ENCODE measurements around the gene CENPU.

Gene CENPU

GRCh38 chr4:184729946-184730345 lies 4.0 kb downstream of the CENPU start:
- DNase-seq (ENCODE audit: extremely low read depth, low read depth), result no peak
- TF ChIP-seq CTCF (IDR thresholded peaks at IDR 0.05; ENCODE audit: low read depth, low read length, missing control alignments), result no peak
- no peak overlapping the region for H3K4me3 ChIP-seq (replicated peaks; ENCODE audit: low read depth, low read length)

GRCh38 chr4:184728858-184729257 lies 5.0 kb downstream of the CENPU start:
- no peak overlapping the region for H3K4me3 ChIP-seq (replicated peaks; ENCODE audit: low read depth, low read length)
- no peak for DNase-seq (ENCODE audit: extremely low read depth, low read depth)
- TF ChIP-seq CTCF (IDR thresholded peaks at IDR 0.05; ENCODE audit: low read depth, low read length, missing control alignments), result no peak

GRCh38 chr4:184727430-184727829 lies 6.5 kb downstream of the CENPU start:
- TF ChIP-seq CTCF (IDR thresholded peaks at IDR 0.05; ENCODE audit: low read depth, low read length, missing control alignments), result no peak
- H3K4me3 ChIP-seq (replicated peaks; ENCODE audit: low read depth, low read length), result no peak overlapping the region
- DNase-seq (ENCODE audit: extremely low read depth, low read depth), result no peak

- DNase-seq (ENCODE audit: extremely low read depth, low read depth), result no peak
- no peak for TF ChIP-seq CTCF (IDR thresholded peaks at IDR 0.05; ENCODE audit: low read depth, low read length, missing control alignments)
- no peak overlapping the region for H3K4me3 ChIP-seq (replicated peaks; ENCODE audit: low read depth, low read length)
Observed at GRCh38 chr4:184722798-184723197, 11.1 kb downstream of the CENPU start.

GRCh38 chr4:184721254-184721653 lies 12.6 kb downstream of the CENPU start:
- TF ChIP-seq CTCF (IDR thresholded peaks at IDR 0.05; ENCODE audit: low read depth, low read length, missing control alignments), result no peak
- no peak for DNase-seq (ENCODE audit: extremely low read depth, low read depth)
- H3K4me3 ChIP-seq (replicated peaks; ENCODE audit: low read depth, low read length), result no peak overlapping the region

- no peak for DNase-seq (ENCODE audit: extremely low read depth, low read depth)
- no peak overlapping the region for H3K4me3 ChIP-seq (replicated peaks; ENCODE audit: low read depth, low read length)
- no peak for TF ChIP-seq CTCF (IDR thresholded peaks at IDR 0.05; ENCODE audit: low read depth, low read length, missing control alignments)
Observed at GRCh38 chr4:184719407-184719806, 14.5 kb downstream of the CENPU start.

- no peak overlapping the region for H3K4me3 ChIP-seq (replicated peaks; ENCODE audit: low read depth, low read length)
- TF ChIP-seq CTCF (IDR thresholded peaks at IDR 0.05; ENCODE audit: low read depth, low read length, missing control alignments), result no peak
- DNase-seq (ENCODE audit: extremely low read depth, low read depth), result no peak
Observed at GRCh38 chr4:184715526-184715925, 18.4 kb downstream of the CENPU start.

Measured in HFF-Myc (cell line).